GM19397 (cell line): ENCODE measurements around the gene DENND1C.

Experiments used
- ATAC-seq: cut with Tn5 transposase; IDR thresholded peaks from one replicate; pipeline ENCODE4 v1.9.1; 2021; ENCODE audit warnings: mild to moderate bottlenecking, moderate library complexity; ENCODE audit not compliant: unreplicated experiment

The DENND1C gene

GRCh38 chr19:6481541-6482342 is at the start of gene DENND1C:
Gene DENND1C (minus strand): TSS chr19:6481787. CDS start chr19:6481695, 92 bp downstream.
- ATAC-seq, result no peak

- peak; percentile 31 for ATAC-seq
Measured at GRCh38 chr19:6530386-6531162, 49.0 kb upstream of the DENND1C start, which contains the start of gene TNFSF9. Gene TNFSF9 (plus strand): TSS chr19:6531026. CDS start chr19:6531037, 11 bp downstream.

DNA sequence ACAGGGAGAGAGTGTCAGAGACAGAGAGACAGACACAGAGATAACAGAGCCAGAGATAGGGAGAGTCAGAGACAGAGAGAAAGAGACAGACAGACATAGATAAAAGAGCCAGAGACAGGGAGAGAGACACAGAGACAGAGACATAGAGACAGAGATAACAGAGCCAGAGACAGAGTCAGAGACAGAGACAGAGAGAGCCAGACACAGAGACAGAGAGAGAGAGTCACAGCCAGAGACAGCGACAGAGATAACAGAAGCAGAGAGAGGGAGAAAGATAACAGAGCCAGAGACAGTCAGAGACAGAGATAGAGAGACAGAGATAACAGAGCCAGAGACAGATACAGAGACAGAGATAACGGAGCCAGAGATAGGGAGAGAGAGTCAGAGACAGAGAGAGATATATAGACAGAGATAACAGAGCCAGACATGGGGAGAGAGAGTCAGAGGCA is 48.4 kb upstream of the DENND1C start:
- no peak for ATAC-seq

DNA sequence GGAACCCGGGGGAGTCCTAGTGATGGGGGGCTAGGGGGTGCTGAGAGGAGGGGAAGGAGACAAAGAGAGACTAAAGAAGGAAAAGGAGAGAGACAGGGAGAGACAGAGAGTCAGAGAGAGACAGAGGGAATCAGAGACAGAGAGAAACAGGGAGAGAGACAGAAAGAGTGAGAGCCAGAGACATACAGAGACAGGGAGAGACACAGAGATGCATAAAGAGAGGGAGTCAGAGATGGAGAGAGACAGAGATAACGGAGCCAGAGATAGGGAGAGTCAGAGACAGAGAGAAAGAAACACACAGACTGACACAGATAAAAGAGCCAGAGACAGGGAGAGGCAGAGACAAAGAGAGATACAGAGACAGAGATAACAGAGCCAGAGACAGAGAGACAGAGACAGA is 47.8 kb upstream of the DENND1C start:
- ATAC-seq, result no peak

DNA sequence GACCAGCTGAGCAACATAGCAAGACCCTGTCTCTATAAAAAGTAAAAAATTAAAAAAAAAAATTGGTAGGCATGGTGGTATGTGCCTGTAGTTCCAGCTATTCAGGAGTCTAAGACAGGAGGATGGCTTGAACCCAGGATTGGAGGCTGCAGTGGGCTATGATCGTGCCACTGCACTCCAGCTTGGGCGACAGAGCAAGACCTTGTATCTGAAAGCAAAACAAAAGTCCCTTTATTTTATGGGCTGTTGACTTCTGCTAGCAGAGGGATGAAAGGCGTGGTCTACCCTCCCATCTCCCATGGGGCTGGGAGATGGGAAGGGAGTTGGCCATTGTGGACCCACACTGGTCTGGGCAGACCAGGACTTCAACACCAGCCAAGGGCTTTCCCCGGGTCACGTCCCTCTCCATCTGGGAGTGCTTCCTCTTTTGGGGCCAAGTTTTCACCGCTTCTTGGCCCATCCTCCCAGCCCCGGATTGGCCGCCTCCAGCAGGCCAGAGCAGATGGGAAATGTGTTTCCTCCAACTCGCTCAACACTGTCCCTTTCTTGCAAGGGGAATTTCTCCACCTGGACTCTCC is 47.0 kb upstream of the DENND1C start:
- ATAC-seq, result peak; percentile 9

- ATAC-seq, result peak; percentile 40
Measured at GRCh38 chr19:6527893-6528543, 46.4 kb upstream of the DENND1C start.

DNA sequence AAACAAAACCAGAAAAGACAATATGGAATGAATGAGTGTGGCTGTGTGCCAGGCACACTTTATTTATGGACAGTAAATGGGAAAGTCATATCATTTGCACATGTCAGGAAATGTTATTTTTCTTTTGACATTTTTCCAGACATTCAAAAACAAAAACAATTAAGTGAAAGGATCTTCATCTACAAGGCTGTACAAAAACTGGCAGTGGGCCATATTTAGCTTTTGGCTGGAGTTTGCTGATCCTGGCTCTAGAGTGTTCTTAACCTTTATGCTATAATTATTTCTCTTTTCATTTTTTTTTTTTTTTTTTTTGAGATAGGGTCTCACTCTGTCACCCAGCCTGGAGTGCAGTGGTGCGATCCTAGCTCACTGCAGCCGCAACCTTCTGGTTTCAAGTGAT is 42.7 kb upstream of the DENND1C start:
- ATAC-seq, result no peak

DNA sequence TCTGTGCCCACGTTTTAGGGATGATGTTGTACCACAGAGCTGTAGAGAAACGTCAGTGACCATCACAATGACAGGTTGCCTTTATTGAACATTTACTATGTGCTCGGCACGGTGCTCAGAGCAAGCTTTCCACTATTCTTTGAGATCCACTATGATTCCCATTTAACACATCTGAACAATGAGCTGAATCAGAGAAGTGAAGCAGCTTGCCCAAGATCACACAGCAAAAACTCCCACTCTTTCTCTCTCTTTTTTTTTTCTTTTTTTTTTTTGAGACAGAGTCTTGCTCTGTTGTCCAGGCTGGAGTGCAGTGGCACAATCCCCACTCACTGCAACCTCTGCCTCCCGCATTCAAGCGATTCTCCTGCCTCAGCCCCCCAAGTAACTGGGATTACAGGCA is 41.1 kb upstream of the DENND1C start:
- no peak for ATAC-seq

DNA sequence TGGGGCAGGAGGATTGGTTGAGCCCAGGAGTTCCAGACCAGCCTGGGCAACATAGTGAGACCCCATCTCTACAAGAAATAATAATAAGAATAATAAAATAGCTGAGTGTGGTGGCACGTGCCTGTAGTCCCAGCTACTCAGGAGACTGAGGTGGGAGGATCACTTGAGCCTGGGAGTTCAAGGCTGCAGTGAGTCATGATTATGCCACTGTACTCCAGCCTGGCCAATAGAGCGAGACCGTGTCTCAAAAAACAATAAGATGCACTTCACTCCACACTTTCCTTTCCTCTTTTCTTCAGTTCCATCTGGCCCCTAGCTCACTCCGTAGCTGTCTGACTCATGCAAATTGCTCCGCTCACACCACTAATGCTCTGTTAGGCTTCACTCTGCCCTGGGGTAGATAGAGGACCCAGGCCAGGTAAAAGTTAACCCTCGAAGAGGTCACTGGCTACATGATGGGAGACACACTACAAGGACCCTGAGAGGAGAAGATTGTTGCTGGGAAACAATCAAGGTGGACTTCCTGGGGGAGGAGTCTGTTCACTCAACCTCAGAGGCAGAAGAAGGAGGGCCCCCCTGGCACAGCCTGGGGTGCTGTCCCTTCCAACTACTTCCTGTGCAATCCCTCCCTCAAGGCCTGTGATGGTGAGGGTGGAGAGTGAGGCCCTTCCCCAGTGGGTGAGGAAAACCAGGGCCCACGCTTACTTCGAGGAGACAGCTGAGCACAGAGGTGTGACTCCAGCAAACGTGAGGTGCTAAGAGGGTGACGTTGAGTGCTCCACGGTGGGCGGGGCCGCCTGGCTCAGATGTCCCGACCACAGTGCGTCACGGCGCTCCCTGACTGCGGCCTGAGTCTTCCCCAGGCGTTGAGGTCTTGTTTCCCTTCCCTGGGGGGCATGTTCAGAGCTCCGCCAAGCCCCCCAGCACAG is 40.4 kb upstream of the DENND1C start:
- peak; percentile 42 for ATAC-seq

GRCh38 chr19:6519289-6519688 is 37.7 kb upstream of the DENND1C start:
- ATAC-seq, result no peak

- ATAC-seq, result no peak
Measured at GRCh38 chr19:6518145-6518911, 36.7 kb upstream of the DENND1C start.

- ATAC-seq, result peak; percentile 44
Measured at GRCh38 chr19:6516659-6517291, 35.2 kb upstream of the DENND1C start.

- ATAC-seq, result peak; percentile 37
Measured at GRCh38 chr19:6516018-6516658, 34.6 kb upstream of the DENND1C start.

DNA sequence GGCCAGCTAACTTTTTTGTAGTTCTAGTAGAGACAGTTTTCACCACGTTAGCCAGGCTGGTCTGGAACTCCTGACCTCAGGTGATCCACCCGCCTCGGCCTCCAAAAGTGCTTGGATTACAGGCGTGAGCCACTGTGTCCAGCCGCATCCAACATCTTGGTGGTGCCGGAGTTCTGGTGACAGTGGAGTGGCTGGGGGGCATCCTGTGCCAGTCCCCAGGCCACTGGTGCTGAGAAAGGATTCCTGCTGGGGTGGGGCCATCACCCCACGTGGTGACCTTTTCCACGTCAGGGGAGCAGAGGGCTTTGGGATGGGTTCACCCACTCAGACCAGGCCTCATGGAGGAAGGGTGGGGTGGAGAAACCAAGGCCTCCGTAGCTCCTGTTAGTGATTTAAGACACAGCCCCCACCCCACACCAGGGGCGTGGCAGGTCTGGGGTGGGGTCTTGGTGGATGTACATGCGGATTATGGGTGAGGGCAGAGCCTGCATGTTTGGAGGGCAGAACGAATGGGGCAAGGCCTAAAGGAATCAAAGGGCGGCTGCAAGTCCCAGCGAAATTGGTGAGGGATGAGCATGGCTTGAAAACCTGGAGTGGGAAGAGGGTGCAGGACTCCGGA is 33.4 kb upstream of the DENND1C start:
- no peak for ATAC-seq

GRCh38 chr19:6514089-6514488 is 32.5 kb upstream of the DENND1C start:
- no peak for ATAC-seq

DNA sequence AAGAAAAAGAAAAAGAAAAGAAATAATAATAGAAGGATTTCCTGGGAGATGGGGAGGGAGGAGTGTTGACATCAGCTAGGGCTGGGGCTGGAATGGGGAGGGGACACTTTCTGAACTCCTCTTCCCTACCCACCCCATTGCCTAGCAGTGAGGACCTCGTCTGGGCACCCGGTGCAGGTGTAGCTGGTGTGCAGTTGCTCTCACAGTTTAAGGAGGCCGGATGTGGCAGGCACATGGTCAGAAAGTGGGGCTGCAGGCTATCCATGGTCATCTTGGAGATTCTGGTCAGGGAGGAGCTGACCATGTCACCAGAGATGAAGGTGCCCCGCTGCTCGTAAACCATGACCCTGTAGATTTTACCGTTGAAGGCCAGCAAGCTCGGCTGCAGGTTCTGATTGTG is 29.0 kb upstream of the DENND1C start:
- no peak for ATAC-seq

- no peak for ATAC-seq
Measured at GRCh38 chr19:6509118-6509971, 27.8 kb upstream of the DENND1C start.
